H1 (cell line): ENCODE results near the gene ABCD2. TPM values are rescaled to one million over a fixed set of nuclear protein-coding genes. Genes with fewer than 3 reads are reported as not detected.

Experiments
- RFX5 ChIP-seq: IDR thresholded peaks from 2 replicates; pipeline ENCODE4 v1.6.1; 2011; ENCODE audit warnings: low read depth, low read length, improper control_type of control experiment, borderline replicate concordance
- SUZ12 ChIP-seq: fragments of 200-600 bp; sonication (generic); IDR thresholded peaks from 2 replicates; pipeline ENCODE4 v1.6.1; 2012; ENCODE audit warnings: mild to moderate bottlenecking, inconsistent platforms, low read length, moderate library complexity, mixed read lengths
- TBP ChIP-seq: IDR thresholded peaks from 2 replicates; pipeline ENCODE4 v1.6.1; 2011; ENCODE audit warnings: low read depth, low read length, improper control_type of control experiment
- polyA plus RNA-seq, 7 experiments: library from polyadenylated mRNA; depleted of rRNA in 3 of 7; stranded (reverse) in 5 of 7; unstranded in 2 of 7; fragments of >200 nt in 5 of 7; fragments of 200-250 nt in 2 of 7; gene quantifications; 1 replicate in 5 of 7; 2 replicates in 1 of 7; 4 replicates in 1 of 7; pipeline versions ENCODE4 v1.2.1 to v1.2.3, GENCODE V29; 2011 to 2013; ENCODE audit warnings: missing spikeins in 2 of 7, mixed read lengths in 2 of 7
- total RNA-seq: library from RNA; stranded (reverse); fragmentation: NEBNext Ultra II Directional; extraction: Animal tissue kit (Norgen Biotek cat#: 25700); gene quantifications from 2 replicates; pipeline ENCODE4 v1.2.1, GENCODE V29; 2021

ABCD2 gene
- total and polyA plus RNA-seq, 2 of the 8 experiments (the other 6 are each of a cell fraction or from before 2014, with no cell fraction given) = not detected

DNA sequence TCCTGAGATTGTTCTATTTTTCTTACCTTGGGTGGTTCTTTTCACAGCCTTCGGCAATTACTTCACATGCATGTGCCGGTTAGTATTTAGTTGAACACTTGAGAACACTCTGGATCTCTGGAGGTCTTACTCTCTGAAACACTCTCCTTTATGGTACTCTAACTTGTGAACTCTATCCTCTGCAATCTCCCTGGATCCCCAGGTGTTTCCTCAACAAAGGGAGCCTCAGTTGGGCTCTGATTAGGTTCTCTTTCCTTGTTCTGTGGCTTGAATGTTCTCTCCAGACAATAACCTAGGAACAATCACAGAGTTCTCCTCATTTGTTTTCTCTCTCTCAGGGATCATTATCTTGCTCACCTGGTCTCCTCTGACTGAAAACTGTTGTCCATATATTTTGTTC lies 40.5 kb upstream of the ABCD2 start (continued):
- TF ChIP-seq TBP = no peak
- no peak for TF ChIP-seq SUZ12
- no peak for TF ChIP-seq RFX5
